Fibroblast of lung (primary cell): ENCODE results near the gene TRRAP. TPM values are rescaled to one million over a fixed set of nuclear protein-coding genes. Genes with fewer than 3 reads are reported as not detected.

ENCODE experiments used
- DNase-seq, 2 donors: peaks; one replicate each; pipeline versions ENCODE4 v3.0.0 to v3.0.0-alpha.2; 2010; ENCODE audit warnings: low read depth in 2 of 2
- H2AFZ ChIP-seq: 2 replicates; pipeline ENCODE4 v1.5.1; 2012; ENCODE audit warnings: low read length, control low read depth, inconsistent platforms
- H3K27ac ChIP-seq: 2 replicates; pipeline ENCODE4 v1.5.1; 2011; ENCODE audit warnings: low read length, control low read depth; ENCODE audit not compliant: insufficient read depth
- H3K27me3 ChIP-seq: 2 replicates; pipeline ENCODE4 v1.5.1; 2011; ENCODE audit warnings: mild to moderate bottlenecking, low read length; ENCODE audit not compliant: control insufficient read depth, insufficient read depth
- H3K36me3 ChIP-seq: 2 replicates; pipeline ENCODE4 v1.5.1; 2011; ENCODE audit warnings: low read length; ENCODE audit not compliant: control insufficient read depth, insufficient read depth
- H3K4me1 ChIP-seq: 2 replicates; pipeline ENCODE4 v1.5.1; 2011; ENCODE audit warnings: low read length; ENCODE audit not compliant: control insufficient read depth, insufficient read depth; ENCODE audit errors: extremely low read depth
- H3K4me2 ChIP-seq: 2 replicates; pipeline ENCODE4 v1.5.1; 2011; ENCODE audit warnings: low read length, control low read depth; ENCODE audit not compliant: insufficient read depth; ENCODE audit errors: extremely low read depth
- H3K4me3 ChIP-seq, 4 experiments: fragments of 200-600 bp in 1 of 4; sonication (generic) in 1 of 4; replicated peaks in 1 of 4; 2 replicates each; pipeline ENCODE4 v1.5.1; 2011 to 2016; ENCODE audit warnings: low read length in 4 of 4, low read depth in 3 of 4, mild to moderate bottlenecking in 3 of 4, control low read depth in 2 of 4, inconsistent platforms in 1 of 4, mixed read lengths in 1 of 4; ENCODE audit not compliant: insufficient read depth in 1 of 4; ENCODE audit errors: control extremely low read depth in 1 of 4
- H3K79me2 ChIP-seq: 2 replicates; pipeline ENCODE4 v1.5.1; 2012; ENCODE audit warnings: mild to moderate bottlenecking, low read length, inconsistent platforms; ENCODE audit not compliant: control insufficient read depth, insufficient read depth
- H3K9ac ChIP-seq: 2 replicates; pipeline ENCODE4 v1.5.1; 2011; ENCODE audit warnings: mild to moderate bottlenecking, low read length, control low read depth; ENCODE audit not compliant: insufficient read depth
- H3K9me3 ChIP-seq: 2 replicates; pipeline ENCODE4 v1.5.1; 2012; ENCODE audit warnings: low read depth, low read length; ENCODE audit not compliant: control insufficient read depth, insufficient read depth
- H4K20me1 ChIP-seq: 2 replicates; pipeline ENCODE4 v1.5.1; 2011; ENCODE audit warnings: low read length; ENCODE audit not compliant: control insufficient read depth, insufficient read depth; ENCODE audit errors: extremely low read depth
- EZH2 ChIP-seq: IDR thresholded peaks from 2 replicates; pipeline ENCODE4 v1.5.1; 2012; ENCODE audit warnings: low read length, control low read depth, mild to moderate bottlenecking; ENCODE audit errors: missing control alignments
- polyA plus RNA-seq, 2 donors: library from polyadenylated mRNA; depleted of rRNA in 1 of 2; stranded (reverse) in 1 of 2; unstranded in 1 of 2; fragments of >200 nt; gene quantifications; 2 replicates each; pipeline ENCODE4 v1.2.1, GENCODE V29; 2011 to 2012; ENCODE audit warnings: missing spikeins in 1 of 2
- total RNA-seq: library from RNA; depleted of rRNA; stranded (reverse); fragments of >200 nt; gene quantifications from 2 replicates; pipeline ENCODE4 v1.2.1, GENCODE V29; 2014
- TF ChIP-seq, protein P1 (sequence below), 2 donors: IDR thresholded peaks in 1 of 2; conservative IDR thresholded peaks in 1 of 2; 1 replicate in 1 of 2; 2 replicates in 1 of 2; pipeline ENCODE4 v1.5.1; 2011 to 2012; ENCODE audit warnings: low read length in 2 of 2, control low read depth in 1 of 2, inconsistent platforms in 1 of 2, low read depth in 1 of 2, mild to moderate bottlenecking in 1 of 2

The TRRAP gene
- total and polyA plus RNA-seq, 2 donors (not counting 1 experiment from before 2014, with no cell fraction given): 11.3 to 20.6 TPM

DNA sequence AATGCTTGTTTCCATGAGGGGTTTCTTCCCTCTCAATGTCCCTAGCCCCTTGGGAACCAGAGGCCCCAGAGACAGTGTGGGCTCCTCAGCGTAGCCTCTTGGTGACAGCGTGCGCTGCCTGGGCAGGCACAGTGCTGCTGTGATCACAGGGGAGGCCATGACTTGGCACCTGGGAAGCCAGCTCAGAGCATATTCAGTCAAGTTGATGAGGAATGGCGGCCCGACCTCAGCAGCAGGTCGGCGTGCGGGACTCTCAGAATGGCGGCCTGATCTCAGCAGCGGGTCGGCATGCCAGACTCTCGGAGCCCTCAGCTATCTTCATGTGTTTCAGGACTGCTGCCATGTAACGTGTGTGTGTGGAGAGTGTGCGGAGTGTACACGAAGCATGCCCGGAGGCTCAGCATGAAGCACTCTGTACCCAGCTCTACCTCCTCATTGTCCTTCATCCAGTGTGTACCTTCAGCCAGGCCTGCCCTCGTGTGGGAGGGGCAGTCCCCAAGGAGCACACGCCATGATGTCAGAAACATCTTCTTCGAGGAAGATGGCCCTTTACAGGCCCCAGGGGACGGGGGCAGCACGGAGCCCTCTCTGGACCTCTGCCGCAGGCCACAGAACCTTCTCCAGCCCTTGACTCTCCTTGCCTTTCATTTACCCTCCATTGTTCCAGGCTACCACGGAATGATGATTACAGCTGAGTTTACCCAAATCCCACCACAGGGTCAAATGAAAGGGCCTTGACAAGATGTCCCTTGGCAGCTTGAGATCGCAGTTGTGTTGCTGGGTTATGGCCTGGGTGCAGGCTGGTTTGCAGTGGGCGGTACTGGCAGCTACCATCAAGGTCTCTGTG lies 135.2 kb downstream of the TRRAP start:
- H3K4me1 ChIP-seq: no peaks in the 10 kb centered on the region
- H3K79me2 ChIP-seq: no peaks in the 10 kb centered on the region
- no peak overlapping the region for H2AFZ ChIP-seq
- DNase-seq: no peak
- H3K27me3 ChIP-seq: no peaks in the 10 kb centered on the region
- H3K9ac ChIP-seq: no peak overlapping the region
- H3K4me2 ChIP-seq: no peak overlapping the region
- H3K4me3 ChIP-seq: no peak overlapping the region
- no peaks in the 10 kb centered on the region for H4K20me1 ChIP-seq
- H3K9me3 ChIP-seq: no peaks in the 10 kb centered on the region
- no peak overlapping the region for H3K27ac ChIP-seq
- H3K36me3 ChIP-seq: peaks cover 27% of the 10 kb centered on the region
- TF ChIP-seq, protein P1, sequence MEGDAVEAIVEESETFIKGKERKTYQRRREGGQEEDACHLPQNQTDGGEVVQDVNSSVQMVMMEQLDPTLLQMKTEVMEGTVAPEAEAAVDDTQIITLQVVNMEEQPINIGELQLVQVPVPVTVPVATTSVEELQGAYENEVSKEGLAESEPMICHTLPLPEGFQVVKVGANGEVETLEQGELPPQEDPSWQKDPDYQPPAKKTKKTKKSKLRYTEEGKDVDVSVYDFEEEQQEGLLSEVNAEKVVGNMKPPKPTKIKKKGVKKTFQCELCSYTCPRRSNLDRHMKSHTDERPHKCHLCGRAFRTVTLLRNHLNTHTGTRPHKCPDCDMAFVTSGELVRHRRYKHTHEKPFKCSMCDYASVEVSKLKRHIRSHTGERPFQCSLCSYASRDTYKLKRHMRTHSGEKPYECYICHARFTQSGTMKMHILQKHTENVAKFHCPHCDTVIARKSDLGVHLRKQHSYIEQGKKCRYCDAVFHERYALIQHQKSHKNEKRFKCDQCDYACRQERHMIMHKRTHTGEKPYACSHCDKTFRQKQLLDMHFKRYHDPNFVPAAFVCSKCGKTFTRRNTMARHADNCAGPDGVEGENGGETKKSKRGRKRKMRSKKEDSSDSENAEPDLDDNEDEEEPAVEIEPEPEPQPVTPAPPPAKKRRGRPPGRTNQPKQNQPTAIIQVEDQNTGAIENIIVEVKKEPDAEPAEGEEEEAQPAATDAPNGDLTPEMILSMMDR (conservative IDR thresholded peaks at IDR 0.05 in 1 of 2, IDR thresholded peaks at IDR 0.05 in 1 of 2; ENCODE audit: low read depth in 1 of 2, low read length in 2 of 2): no peak
- TF ChIP-seq EZH2: no peak

- Histone ChIP-seq H3K9me3 (no peaks in the 10 kb centered on the region), H3K36me3 (peaks cover 24% of the 10 kb centered on the region), H3K27ac (no peak overlapping the region), H2AFZ (no peak overlapping the region), H3K4me2 (no peak overlapping the region), H3K4me1 (no peaks in the 10 kb centered on the region), H3K79me2 (no peaks in the 10 kb centered on the region), H3K27me3 (no peaks in the 10 kb centered on the region), H3K9ac (no peak overlapping the region), H3K4me3 (no peak overlapping the region), H4K20me1 (no peaks in the 10 kb centered on the region)
- no peak for DNase-seq
- TF ChIP-seq EZH2: no peak
- TF ChIP-seq, protein P1 (conservative IDR thresholded peaks at IDR 0.05 in 1 of 2, IDR thresholded peaks at IDR 0.05 in 1 of 2; ENCODE audit: low read depth in 1 of 2, low read length in 2 of 2): no peak
Observed at GRCh38 chr7:99014113-99014985, 136.0 kb downstream of the TRRAP start.

DNA sequence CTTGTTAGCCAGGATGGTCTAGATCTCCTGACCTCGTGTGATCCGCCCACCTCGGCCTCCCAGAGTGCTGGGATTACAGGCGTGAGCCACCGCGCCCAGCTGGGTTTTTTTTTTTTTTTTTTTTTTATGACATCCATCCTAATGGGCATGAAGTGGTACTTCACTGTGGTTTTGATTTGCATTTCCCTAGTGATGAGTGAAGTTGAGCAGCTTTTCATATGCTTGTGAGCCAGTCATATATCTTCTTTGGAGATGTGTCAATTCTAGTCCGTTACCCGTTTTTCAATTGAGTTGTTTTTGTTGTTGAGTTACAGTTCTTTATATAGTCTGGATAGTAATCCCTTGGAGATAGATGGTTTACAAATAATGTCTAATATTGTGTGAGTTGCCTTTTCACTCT lies 137.9 kb downstream of the TRRAP start:
- TF ChIP-seq, protein P1 (conservative IDR thresholded peaks at IDR 0.05 in 1 of 2, IDR thresholded peaks at IDR 0.05 in 1 of 2; ENCODE audit: low read depth in 1 of 2, low read length in 2 of 2): no peak
- no peak for TF ChIP-seq EZH2
- Histone ChIP-seq H3K9ac (no peak overlapping the region), H2AFZ (no peak overlapping the region), H3K79me2 (no peaks in the 10 kb centered on the region), H3K9me3 (no peaks in the 10 kb centered on the region), H3K4me2 (no peak overlapping the region), H3K4me3 (no peak overlapping the region), H3K4me1 (no peaks in the 10 kb centered on the region), H3K27me3 (no peaks in the 10 kb centered on the region), H3K27ac (no peak overlapping the region), H4K20me1 (no peaks in the 10 kb centered on the region), H3K36me3 (peaks cover 26% of the 10 kb centered on the region)
- DNase-seq: no peak
